Astrocyte (in vitro differentiated cells and primary cell): Measurements from ENCODE around the gene FAM200B. TPM values are rescaled to one million over a fixed set of nuclear protein-coding genes. Genes with fewer than 3 reads are reported as not detected.
A peak's percentile ranks its signal among the peaks of the same experiment; 100 is the strongest.

Experiments used
- DNase-seq: peaks from one replicate; pipeline ENCODE4 v3.0.0-alpha.2; 2010; ENCODE audit warnings: low read depth
- FAIRE-seq: peaks from 2 replicates; lab custom pipeline; 2011; peaks lifted over from hg19 to GRCh38; lab: Jason Lieb, UNC
- H2AFZ ChIP-seq: 2 replicates; pipeline ENCODE4 v1.6.0; 2012; ENCODE audit warnings: low read depth, low read length, inconsistent platforms
- H3K27ac ChIP-seq: 2 replicates; pipeline ENCODE4 v1.5.1; 2011; ENCODE audit warnings: low read depth, low read length, inconsistent platforms
- H3K27me3 ChIP-seq: 2 replicates; pipeline ENCODE4 v1.6.0; 2011; ENCODE audit warnings: low read length, inconsistent platforms; ENCODE audit not compliant: insufficient read depth
- H3K36me3 ChIP-seq: 2 replicates; pipeline ENCODE4 v1.5.1; 2011; ENCODE audit warnings: low read length, inconsistent platforms; ENCODE audit not compliant: insufficient read depth
- H3K4me1 ChIP-seq: 2 replicates; pipeline ENCODE4 v1.5.1; 2011; ENCODE audit warnings: low read length, inconsistent platforms; ENCODE audit not compliant: insufficient read depth
- H3K4me2 ChIP-seq: 2 replicates; pipeline ENCODE4 v1.6.0; 2012; ENCODE audit warnings: low read length, inconsistent platforms
- H3K4me3 ChIP-seq: 2 replicates; pipeline ENCODE4 v1.5.1; 2011; ENCODE audit warnings: low read depth, mild to moderate bottlenecking, low read length, inconsistent platforms; ENCODE audit not compliant: insufficient read depth
- H3K79me2 ChIP-seq: 2 replicates; pipeline ENCODE4 v1.6.0; 2012; ENCODE audit warnings: mild to moderate bottlenecking, low read length, inconsistent platforms; ENCODE audit not compliant: insufficient read depth
- H3K9ac ChIP-seq: 2 replicates; pipeline ENCODE4 v1.6.0; 2012; ENCODE audit warnings: mild to moderate bottlenecking, low read length, inconsistent platforms
- H3K9me3 ChIP-seq: 2 replicates; pipeline ENCODE4 v1.5.1; 2012; ENCODE audit warnings: low read depth, mild to moderate bottlenecking, low read length, inconsistent platforms; ENCODE audit not compliant: insufficient read depth
- H4K20me1 ChIP-seq: 2 replicates; pipeline ENCODE4 v1.6.0; 2012; ENCODE audit warnings: low read length, inconsistent platforms; ENCODE audit not compliant: insufficient read depth
- H3K27ac Mint-ChIP-seq: one replicate; pipeline ENCODE4 v1.8.0; 2021; ENCODE audit warnings: mild to moderate bottlenecking, mixed read lengths; ENCODE audit not compliant: unreplicated experiment
- H3K27me3 Mint-ChIP-seq: one replicate; pipeline ENCODE4 v1.8.0; 2021; ENCODE audit warnings: low read depth, mixed read lengths; ENCODE audit not compliant: unreplicated experiment
- H3K36me3 Mint-ChIP-seq: one replicate; pipeline ENCODE4 v1.8.0; 2021; ENCODE audit warnings: low read depth, mixed read lengths; ENCODE audit not compliant: unreplicated experiment
- H3K4me1 Mint-ChIP-seq: one replicate; pipeline ENCODE4 v1.8.0; 2021; ENCODE audit warnings: low read depth, mixed read lengths; ENCODE audit not compliant: unreplicated experiment
- H3K4me3 Mint-ChIP-seq: one replicate; pipeline ENCODE4 v1.8.0; 2021; ENCODE audit warnings: mild to moderate bottlenecking, moderate library complexity, mixed read lengths; ENCODE audit not compliant: unreplicated experiment
- H3K9me3 Mint-ChIP-seq: one replicate; pipeline ENCODE4 v1.8.0; 2021; ENCODE audit warnings: mild to moderate bottlenecking, mixed read lengths; ENCODE audit not compliant: unreplicated experiment
- EZH2 ChIP-seq: IDR thresholded peaks from 2 replicates; pipeline ENCODE4 v1.6.1; 2012; ENCODE audit warnings: mild to moderate bottlenecking, low read length, inconsistent platforms; ENCODE audit not compliant: insufficient read depth
- total RNA-seq: library from RNA; stranded (reverse); gene quantifications from 2 replicates; pipeline ENCODE4 v1.2.1, GENCODE V29; 2021
- TF ChIP-seq, protein P1 (sequence below): IDR thresholded peaks from 2 replicates; pipeline ENCODE4 v1.5.1; 2011; ENCODE audit warnings: low read depth, mild to moderate bottlenecking, inconsistent platforms, low read length, moderate library complexity; ENCODE audit not compliant: insufficient read depth

The FAM200B gene
- total RNA-seq, 1 donor from 2014 or later, result 74.7 TPM

- Histone ChIP-seq H2AFZ (no peak overlapping the region), H3K36me3 (peaks cover 22% of the 10 kb centered on the region), H3K27me3 (no peaks in the 10 kb centered on the region), H3K4me2 (no peak overlapping the region), H3K4me1 (peaks cover 7% of the 10 kb centered on the region), H4K20me1 (no peaks in the 10 kb centered on the region), H3K4me3 (no peak overlapping the region), H3K79me2 (peaks cover 72% of the 10 kb centered on the region), H3K9me3 (no peaks in the 10 kb centered on the region), H3K9ac (no peak overlapping the region), H3K27ac (no peak overlapping the region)
- no peak overlapping the region for H3K4me3 Mint-ChIP-seq
- peaks cover 12% of the 10 kb centered on the region for H3K4me1 Mint-ChIP-seq
- no peak for TF ChIP-seq EZH2
- TF ChIP-seq, protein P1, sequence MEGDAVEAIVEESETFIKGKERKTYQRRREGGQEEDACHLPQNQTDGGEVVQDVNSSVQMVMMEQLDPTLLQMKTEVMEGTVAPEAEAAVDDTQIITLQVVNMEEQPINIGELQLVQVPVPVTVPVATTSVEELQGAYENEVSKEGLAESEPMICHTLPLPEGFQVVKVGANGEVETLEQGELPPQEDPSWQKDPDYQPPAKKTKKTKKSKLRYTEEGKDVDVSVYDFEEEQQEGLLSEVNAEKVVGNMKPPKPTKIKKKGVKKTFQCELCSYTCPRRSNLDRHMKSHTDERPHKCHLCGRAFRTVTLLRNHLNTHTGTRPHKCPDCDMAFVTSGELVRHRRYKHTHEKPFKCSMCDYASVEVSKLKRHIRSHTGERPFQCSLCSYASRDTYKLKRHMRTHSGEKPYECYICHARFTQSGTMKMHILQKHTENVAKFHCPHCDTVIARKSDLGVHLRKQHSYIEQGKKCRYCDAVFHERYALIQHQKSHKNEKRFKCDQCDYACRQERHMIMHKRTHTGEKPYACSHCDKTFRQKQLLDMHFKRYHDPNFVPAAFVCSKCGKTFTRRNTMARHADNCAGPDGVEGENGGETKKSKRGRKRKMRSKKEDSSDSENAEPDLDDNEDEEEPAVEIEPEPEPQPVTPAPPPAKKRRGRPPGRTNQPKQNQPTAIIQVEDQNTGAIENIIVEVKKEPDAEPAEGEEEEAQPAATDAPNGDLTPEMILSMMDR, result no peak
- FAIRE-seq, result peak; percentile 39
- H3K27ac Mint-ChIP-seq, result no peak overlapping the region
- DNase-seq, result no peak
- H3K9me3 Mint-ChIP-seq, result no peaks in the 10 kb centered on the region
- no peaks in the 10 kb centered on the region for H3K27me3 Mint-ChIP-seq
- H3K36me3 Mint-ChIP-seq, result peaks cover 8% of the 10 kb centered on the region
These were observed 12.8 kb upstream of the FAM200B start for GRCh38 chr4:15668566-15669435.

DNA sequence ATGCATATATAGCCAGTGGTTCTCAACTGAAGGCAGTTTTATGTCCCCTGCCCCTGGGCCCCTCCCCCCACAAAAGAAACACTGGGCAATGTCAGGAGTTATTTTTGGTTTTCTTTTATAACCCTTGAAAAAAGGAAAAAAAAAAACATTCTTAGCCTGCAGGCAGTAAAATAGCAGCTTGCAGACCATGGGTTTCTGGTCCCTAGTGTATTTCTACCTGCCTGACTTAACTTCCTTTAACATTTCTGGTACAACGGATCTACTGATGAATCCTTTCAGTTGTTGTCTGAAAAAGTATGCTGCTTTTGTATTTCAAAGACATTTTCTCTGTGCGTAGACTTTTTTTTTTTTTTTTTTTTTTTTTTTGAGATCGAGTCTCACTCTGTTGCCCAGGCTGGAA is 11.1 kb upstream of the FAM200B start:
- Mint-ChIP-seq H3K27ac (no peak overlapping the region), H3K9me3 (no peaks in the 10 kb centered on the region), H3K36me3 (peaks cover 8% of the 10 kb centered on the region), H3K4me1 (peaks cover 15% of the 10 kb centered on the region), H3K4me3 (no peak overlapping the region), H3K27me3 (no peaks in the 10 kb centered on the region)
- no peak overlapping the region for H3K4me2 ChIP-seq
- H2AFZ ChIP-seq, result no peak overlapping the region
- no peak overlapping the region for H3K27ac ChIP-seq
- no peak for FAIRE-seq
- H3K36me3 ChIP-seq, result peaks cover 22% of the 10 kb centered on the region
- H4K20me1 ChIP-seq, result no peaks in the 10 kb centered on the region
- H3K27me3 ChIP-seq, result no peaks in the 10 kb centered on the region
- no peak for DNase-seq
- TF ChIP-seq EZH2, result no peak
- TF ChIP-seq, protein P1, result no peak
- no peak overlapping the region for H3K4me3 ChIP-seq
- peaks cover 83% of the 10 kb centered on the region for H3K79me2 ChIP-seq
- H3K9ac ChIP-seq, result no peak overlapping the region
- H3K9me3 ChIP-seq, result no peaks in the 10 kb centered on the region
- H3K4me1 ChIP-seq, result peaks cover 7% of the 10 kb centered on the region

DNA sequence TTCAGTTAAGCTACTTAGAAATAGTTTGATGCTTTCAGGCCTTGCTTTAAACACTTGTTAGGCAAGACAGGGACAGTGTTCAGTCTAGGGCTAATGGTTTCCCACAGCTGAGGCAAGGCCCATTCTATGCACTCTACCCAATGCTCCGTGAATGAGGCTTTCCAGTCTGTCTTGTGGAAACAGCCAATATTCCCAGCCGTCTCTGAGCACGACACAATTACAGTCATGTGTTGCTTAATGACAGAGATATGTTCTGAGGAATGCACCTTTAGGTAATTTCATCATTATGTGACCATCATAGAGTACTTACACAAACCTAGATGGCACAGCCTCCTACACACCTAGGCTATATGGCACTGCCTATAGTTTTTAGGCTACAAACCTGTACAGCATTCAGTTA is 9.5 kb upstream of the FAM200B start:
- Histone ChIP-seq H2AFZ (no peak overlapping the region), H3K27me3 (no peaks in the 10 kb centered on the region), H3K27ac (no peak overlapping the region), H3K4me3 (no peak overlapping the region), H3K79me2 (peaks cover 89% of the 10 kb centered on the region), H3K9ac (no peak overlapping the region), H3K4me2 (no peak overlapping the region), H3K9me3 (no peaks in the 10 kb centered on the region), H3K4me1 (peaks cover 3% of the 10 kb centered on the region), H4K20me1 (no peaks in the 10 kb centered on the region), H3K36me3 (peaks cover 13% of the 10 kb centered on the region)
- TF ChIP-seq, protein P1, result no peak
- no peak for TF ChIP-seq EZH2
- Mint-ChIP-seq H3K27me3 (no peaks in the 10 kb centered on the region), H3K4me1 (peaks cover 19% of the 10 kb centered on the region), H3K36me3 (peaks cover 5% of the 10 kb centered on the region), H3K9me3 (no peaks in the 10 kb centered on the region), H3K27ac (no peak overlapping the region), H3K4me3 (no peak overlapping the region)
- DNase-seq, result no peak
- no peak for FAIRE-seq
